GM18907 (cell line): ENCODE results near the gene ATP5ME.
"Not testable (repeated sequence)": the region's sequence is repeated elsewhere in the genome, so short reads cannot be mapped to it uniquely, and the experiment has no call there.

Source experiments
- ATAC-seq: cut with Tn5 transposase; IDR thresholded peaks from one replicate; pipeline ENCODE4 v1.9.1; 2021; ENCODE audit warnings: mild to moderate bottlenecking, moderate library complexity; ENCODE audit not compliant: unreplicated experiment

ATP5ME gene

GRCh38 chr4:671769-672168 is 2.3 kb downstream of the ATP5ME start:
- no peak for ATAC-seq

- ATAC-seq = not testable (repeated sequence)
Measured at GRCh38 chr4:669806-670559, 4.1 kb downstream of the ATP5ME start.

- ATAC-seq = not testable (repeated sequence)
Measured at GRCh38 chr4:668219-668618, 5.9 kb downstream of the ATP5ME start.

- no peak for ATAC-seq
Measured at GRCh38 chr4:667545-667925, 6.5 kb downstream of the ATP5ME start.

- no peak for ATAC-seq
Measured at GRCh38 chr4:666822-667544, 7.1 kb downstream of the ATP5ME start.

- ATAC-seq = no peak
Measured at GRCh38 chr4:666436-666810, 7.7 kb downstream of the ATP5ME start.

- no peak for ATAC-seq
Measured at GRCh38 chr4:665751-666435, 8.2 kb downstream of the ATP5ME start.

- no peak for ATAC-seq
Measured at GRCh38 chr4:665381-665750, 8.7 kb downstream of the ATP5ME start.

- no peak for ATAC-seq
Measured at GRCh38 chr4:664713-665231, 9.3 kb downstream of the ATP5ME start.

GRCh38 chr4:663438-664428 is 10.3 kb downstream of the ATP5ME start:
- ATAC-seq = peak; percentile 72

- no peak for ATAC-seq
Measured at GRCh38 chr4:663046-663437, 11.0 kb downstream of the ATP5ME start.

- no peak for ATAC-seq
Measured at GRCh38 chr4:661881-662761, 12.0 kb downstream of the ATP5ME start.

GRCh38 chr4:661231-661630 is 12.8 kb downstream of the ATP5ME start:
- ATAC-seq = no peak

- no peak for ATAC-seq
Measured at GRCh38 chr4:660401-660800, 13.7 kb downstream of the ATP5ME start.

GRCh38 chr4:659851-660250 is 14.2 kb downstream of the ATP5ME start:
- no peak for ATAC-seq

- ATAC-seq = no peak
Measured at GRCh38 chr4:658681-659667, 15.1 kb downstream of the ATP5ME start.

GRCh38 chr4:657834-658667 is 16.0 kb downstream of the ATP5ME start:
- ATAC-seq = no peak
